HepG2 (cell line): ENCODE data around the gene PPFIA2. TPM values are rescaled to one million over a fixed set of nuclear protein-coding genes. Genes with fewer than 3 reads are reported as not detected.

Experiments used
- ATAC-seq: fragments of 200-7000 bp; cut with Tn5 transposase; 3 replicates; pipeline ENCODE4 v1.9.1; 2020; ENCODE audit warnings: mild to moderate bottlenecking, moderate library complexity
- BruUV-seq: library from RNA; stranded (reverse); fragments of 400-500 nt; replicated peaks from 2 replicates; lab custom pipeline; 2021; lab: Mats Ljungman, UMichigan
- CTCF ChIA-PET: fragments of 300-600 bp; formaldehyde crosslinking; extraction: SDS; loops from one replicate; lab custom pipeline; 2021; ENCODE audit warnings: low total read pairs, inconsistent platforms, low intra/inter-chr PET ratio; lab: Yijun Ruan, JAX
- POLR2A ChIA-PET: fragments of 350-600 bp; sonication (Branson Sonifier 250); formaldehyde crosslinking; loops from one replicate; lab custom pipeline; 2020; ENCODE audit warnings: antibody characterized with exemption, inconsistent platforms; lab: Yijun Ruan, JAX
- DNase-seq: peaks from one replicate; pipeline ENCODE4 v3.0.0-alpha.2; 2015; ENCODE audit warnings: low spot score
- FAIRE-seq: peaks from 3 replicates; lab custom pipeline; 2011; peaks lifted over from hg19 to GRCh38; lab: Jason Lieb, UNC
- H2AFZ ChIP-seq: one replicate; pipeline ENCODE4 v1.6.1; 2011; ENCODE audit warnings: low read length, inconsistent platforms
- H3K27ac ChIP-seq: fragments of 300-600 bp; 3 replicates; pipeline ENCODE4 v1.8.0; 2011; ENCODE audit warnings: mixed run types, mild to moderate bottlenecking, mixed read lengths, low read length, inconsistent platforms; ENCODE audit not compliant: insufficient read depth; ENCODE audit errors: extremely low read length
- H3K27me3 ChIP-seq, 2 experiments: fragments of 200-600 bp in 1 of 2; 2 replicates in 1 of 2; 3 replicates in 1 of 2; pipeline versions ENCODE4 v1.6.0 to v1.8.0; 2011; ENCODE audit warnings: low read length in 2 of 2, mild to moderate bottlenecking in 2 of 2, moderate library complexity in 2 of 2, inconsistent platforms in 1 of 2; ENCODE audit not compliant: insufficient read depth in 2 of 2, control insufficient read depth in 1 of 2
- H3K36me3 ChIP-seq, 2 experiments: fragments of 200-600 bp in 1 of 2; replicated peaks in 1 of 2; 2 replicates in 1 of 2; 3 replicates in 1 of 2; pipeline versions ENCODE4 v1.5.1 to v1.8.0; 2011; ENCODE audit warnings: low read length in 2 of 2, inconsistent platforms in 1 of 2; ENCODE audit not compliant: insufficient read depth in 2 of 2, control insufficient read depth in 1 of 2
- H3K4me1 ChIP-seq: 2 replicates; pipeline ENCODE4 v1.5.1; 2012; ENCODE audit warnings: low read length, inconsistent platforms; ENCODE audit not compliant: insufficient read depth
- H3K4me2 ChIP-seq: 2 replicates; pipeline ENCODE4 v1.6.0; 2011; ENCODE audit warnings: low read depth, low read length, inconsistent platforms
- H3K4me3 ChIP-seq, 3 experiments: fragments of 200-600 bp in 1 of 3; sonication (generic), shearing (Covaris generic) in 1 of 3; replicated peaks in 1 of 3; 2 replicates each; pipeline ENCODE4 v1.5.1; 2011 to 2016; ENCODE audit warnings: low read length in 3 of 3, inconsistent platforms in 2 of 3, low read depth in 2 of 3, mild to moderate bottlenecking in 2 of 3, control low read depth in 1 of 3, mixed read lengths in 1 of 3; ENCODE audit not compliant: insufficient read depth in 1 of 3
- H3K79me2 ChIP-seq: one replicate; pipeline ENCODE4 v1.6.1; 2011; ENCODE audit warnings: low read length, inconsistent platforms; ENCODE audit not compliant: insufficient read depth
- H3K9ac ChIP-seq: 2 replicates; pipeline ENCODE4 v1.6.0; 2011; ENCODE audit warnings: mild to moderate bottlenecking, low read depth, low read length, inconsistent platforms; ENCODE audit not compliant: insufficient read depth
- H3K9me3 ChIP-seq: 2 replicates; pipeline ENCODE4 v1.5.1; 2012; ENCODE audit warnings: mild to moderate bottlenecking, low read length
- H4K20me1 ChIP-seq: 2 replicates; pipeline ENCODE4 v1.6.0; 2011; ENCODE audit warnings: inconsistent platforms, mild to moderate bottlenecking, low read length, moderate library complexity; ENCODE audit not compliant: insufficient read depth
- CREM ChIP-seq, 2 experiments: sonication (generic) in 1 of 2; formaldehyde crosslinking in 1 of 2; IDR thresholded peaks; 2 replicates each; pipeline versions ENCODE4 v1.4.0 to v1.6.1; 2016 to 2020; ENCODE audit warnings: antibody characterized with exemption in 1 of 2, mild to moderate bottlenecking in 1 of 2, missing genetic modification reagents in 1 of 2
- KLF13 ChIP-seq: sonication (generic); formaldehyde crosslinking; IDR thresholded peaks from 2 replicates; pipeline ENCODE4 v1.4.0; 2020; ENCODE audit warnings: mild to moderate bottlenecking, missing genetic modification reagents
- MBNL3 ChIP-seq: fragments of 250-450 bp; sonication (Bioruptor Pico); conservative IDR thresholded peaks from 2 replicates; pipeline ENCODE4 v1.8.0; 2022; ENCODE audit warnings: mild to moderate bottlenecking, inconsistent platforms
- PHF21A ChIP-seq: sonication (generic); formaldehyde crosslinking; IDR thresholded peaks from 2 replicates; pipeline ENCODE4 v1.5.0; 2020; ENCODE audit warnings: mild to moderate bottlenecking, missing genetic modification reagents
- PPARG ChIP-seq: conservative IDR thresholded peaks from 2 replicates; pipeline ENCODE4 v1.6.1; 2016; ENCODE audit warnings: missing biosample characterization, missing genetic modification reagents
- RAD21 ChIP-seq: fragments of 450-650 bp; formaldehyde crosslinking; IDR thresholded peaks from 2 replicates; pipeline ENCODE4 v1.5.0; 2020; ENCODE audit warnings: mild to moderate bottlenecking
- SP5 ChIP-seq: IDR thresholded peaks from 2 replicates; pipeline ENCODE4 v1.6.1; 2016; ENCODE audit warnings: low read depth, borderline replicate concordance
- TEAD3 ChIP-seq: optimal IDR thresholded peaks from 2 replicates; pipeline ENCODE3; 2016; ENCODE audit warnings: borderline replicate concordance
- YEATS2 ChIP-seq: sonication (generic); formaldehyde crosslinking; IDR thresholded peaks from 2 replicates; pipeline ENCODE4 v1.4.0; 2020; ENCODE audit warnings: missing genetic modification reagents, borderline replicate concordance
- YY1 ChIP-seq: IDR thresholded peaks from 2 replicates; pipeline ENCODE4 v1.6.1; 2011; ENCODE audit warnings: low read length, low read depth, moderate library complexity, mild to moderate bottlenecking; ENCODE audit not compliant: insufficient read depth, insufficient replicate concordance
- ZNF264 ChIP-seq: sonication (generic); formaldehyde crosslinking; IDR thresholded peaks from 2 replicates; pipeline ENCODE4 v1.4.0; 2020; ENCODE audit warnings: missing genetic modification reagents
- ZNF430 ChIP-seq: sonication (generic); formaldehyde crosslinking; IDR thresholded peaks from 2 replicates; pipeline ENCODE4 v1.9.0; 2021; ENCODE audit warnings: mild to moderate bottlenecking, missing genetic modification reagents
- WGBS: methylation state at CpG from one replicate; pipeline ENCODE4 v1.1.6; 2017; ENCODE audit warnings: low lambda C conversion rate; 5-methylcytosine and 5-hydroxymethylcytosine counted together
- in situ Hi-C: cut with HindIII; loops from 2 replicates; pipeline ENCODE4 v1.10.0; 2017; ENCODE audit warnings: low pct_unique_long_range_greater_than_20kb; ENCODE audit not compliant: extremely low pct_ligation_motif_present
- intact Hi-C: fragments of 100-400 bp; cut with micrococcal nuclease; formaldehyde crosslinking; loops from one replicate; pipeline ENCODE4 v1.10.0; 2022; ENCODE audit not compliant: unreplicated experiment
- polyA plus RNA-seq, 8 experiments: library from polyadenylated mRNA; depleted of rRNA in 3 of 8; stranded (reverse) in 7 of 8; unstranded in 1 of 8; fragments of >200 nt; fragmentation: Illumina TruSeq in 4 of 8; extraction: Trizol in 4 of 8; gene quantifications; 2 replicates each; pipeline versions ENCODE4 v1.2.1 to v1.2.3, GENCODE V29; 2011 to 2016; ENCODE audit warnings: low read depth in 4 of 8, missing spikeins in 1 of 8, mixed read lengths in 1 of 8; ENCODE audit not compliant: insufficient read depth in 1 of 8
- total RNA-seq, 5 experiments: library from RNA; depleted of rRNA; stranded (reverse); fragments of >200 nt; fragmentation: Illumina TruSeq; extraction: Trizol; gene quantifications; 2 replicates each; pipeline ENCODE4 v1.2.3, GENCODE V29; 2016; ENCODE audit warnings: low read depth in 1 of 5
- TF ChIP-seq, protein P1 (sequence below): sonication (generic); formaldehyde crosslinking; IDR thresholded peaks from 2 replicates; pipeline ENCODE4 v1.5.0; 2020; ENCODE audit warnings: mild to moderate bottlenecking, missing genetic modification reagents
- TF ChIP-seq, protein P2 (sequence below): sonication (generic); formaldehyde crosslinking; IDR thresholded peaks from 2 replicates; pipeline ENCODE4 v1.4.0; 2020; ENCODE audit warnings: mild to moderate bottlenecking, missing genetic modification reagents
- TF ChIP-seq, protein P3 (sequence below): sonication (generic); formaldehyde crosslinking; IDR thresholded peaks from 2 replicates; pipeline ENCODE4 v1.4.0; 2020; ENCODE audit warnings: mild to moderate bottlenecking, missing genetic modification reagents

Gene PPFIA2
- total and polyA plus RNA-seq, 2 of the 13 experiments (the other 11 are each of a cell fraction or from before 2014, with no cell fraction given), result 0.05 TPM; not detected in 1

DNA sequence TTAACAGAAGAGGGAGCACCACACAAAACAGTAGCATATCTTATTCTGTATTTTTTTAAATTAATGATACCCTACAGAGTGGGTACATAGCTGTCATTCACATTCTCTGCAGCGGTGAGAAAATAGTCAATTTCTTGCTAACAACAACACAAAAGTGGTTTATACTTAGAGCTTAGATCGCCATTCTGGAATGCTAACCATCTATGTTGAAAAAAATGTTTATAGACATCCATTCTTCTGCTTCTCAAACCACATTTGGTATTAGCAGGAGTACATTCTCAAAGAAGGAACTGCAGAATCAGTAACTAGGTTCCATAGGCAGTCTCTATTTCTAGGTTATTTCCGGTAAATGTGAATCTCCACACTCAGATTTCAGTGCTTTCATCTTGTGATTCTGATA is 185.9 kb downstream of the PPFIA2 start (continued):
- TF ChIP-seq, protein P1, sequence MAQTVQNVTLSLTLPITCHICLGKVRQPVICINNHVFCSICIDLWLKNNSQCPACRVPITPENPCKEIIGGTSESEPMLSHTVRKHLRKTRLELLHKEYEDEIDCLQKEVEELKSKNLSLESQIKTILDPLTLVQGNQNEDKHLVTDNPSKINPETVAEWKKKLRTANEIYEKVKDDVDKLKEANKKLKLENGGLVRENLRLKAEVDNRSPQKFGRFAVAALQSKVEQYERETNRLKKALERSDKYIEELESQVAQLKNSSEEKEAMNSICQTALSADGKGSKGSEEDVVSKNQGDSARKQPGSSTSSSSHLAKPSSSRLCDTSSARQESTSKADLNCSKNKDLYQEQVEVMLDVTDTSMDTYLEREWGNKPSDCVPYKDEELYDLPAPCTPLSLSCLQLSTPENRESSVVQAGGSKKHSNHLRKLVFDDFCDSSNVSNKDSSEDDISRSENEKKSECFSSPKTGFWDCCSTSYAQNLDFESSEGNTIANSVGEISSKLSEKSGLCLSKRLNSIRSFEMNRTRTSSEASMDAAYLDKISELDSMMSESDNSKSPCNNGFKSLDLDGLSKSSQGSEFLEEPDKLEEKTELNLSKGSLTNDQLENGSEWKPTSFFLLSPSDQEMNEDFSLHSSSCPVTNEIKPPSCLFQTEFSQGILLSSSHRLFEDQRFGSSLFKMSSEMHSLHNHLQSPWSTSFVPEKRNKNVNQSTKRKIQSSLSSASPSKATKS (CRISPR knock-in tag), result no peak
- no peak for TF ChIP-seq RAD21 (CRISPR knock-in tag)
- TF ChIP-seq, all 625 proteins: peak for 0

DNA sequence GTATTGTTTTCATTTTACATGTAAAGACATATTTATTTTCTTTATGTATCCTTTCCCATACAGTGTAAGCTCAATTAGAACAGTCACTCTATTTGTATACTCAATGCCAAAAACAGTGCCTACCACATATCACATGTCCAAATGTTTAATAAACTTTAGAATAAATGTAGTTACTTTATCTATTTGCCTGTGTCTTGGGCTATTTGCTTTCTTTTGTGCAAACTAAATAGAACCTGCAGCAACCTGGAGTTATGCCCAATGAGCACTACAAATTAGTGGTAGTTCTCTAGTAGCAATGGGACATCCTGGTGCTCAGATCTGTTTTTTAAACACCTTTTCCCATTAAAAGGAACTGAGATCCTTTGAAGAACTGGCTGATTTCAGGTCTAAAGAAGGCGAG is 186.7 kb downstream of the PPFIA2 start:
- Histone ChIP-seq H3K4me2 (no peak overlapping the region), H3K27ac (no peak overlapping the region), H3K9me3 (no peaks in the 10 kb centered on the region), H2AFZ (no peak overlapping the region), H3K4me3 (no peak overlapping the region), H3K9ac (no peak overlapping the region), H3K4me1 (no peaks in the 10 kb centered on the region), H3K79me2 (no peaks in the 10 kb centered on the region), H3K27me3 (no peaks in the 10 kb centered on the region), H4K20me1 (no peaks in the 10 kb centered on the region), H3K36me3 (no peaks in the 10 kb centered on the region)
- WGBS, result 0% methylated on average over 1 of the region's 1 CpG
- CTCF ChIA-PET, result no interaction called here
- POLR2A ChIA-PET, result no interaction called here
- FAIRE-seq (no peak), DNase-seq (no peak), ATAC-seq (no peak)
- in situ Hi-C loops (no loop called here), intact Hi-C loops (no loop called here)
- TF ChIP-seq TEAD3 (CRISPR knock-in tag), result no peak
- no peak for TF ChIP-seq YEATS2
- TF ChIP-seq, protein P2, sequence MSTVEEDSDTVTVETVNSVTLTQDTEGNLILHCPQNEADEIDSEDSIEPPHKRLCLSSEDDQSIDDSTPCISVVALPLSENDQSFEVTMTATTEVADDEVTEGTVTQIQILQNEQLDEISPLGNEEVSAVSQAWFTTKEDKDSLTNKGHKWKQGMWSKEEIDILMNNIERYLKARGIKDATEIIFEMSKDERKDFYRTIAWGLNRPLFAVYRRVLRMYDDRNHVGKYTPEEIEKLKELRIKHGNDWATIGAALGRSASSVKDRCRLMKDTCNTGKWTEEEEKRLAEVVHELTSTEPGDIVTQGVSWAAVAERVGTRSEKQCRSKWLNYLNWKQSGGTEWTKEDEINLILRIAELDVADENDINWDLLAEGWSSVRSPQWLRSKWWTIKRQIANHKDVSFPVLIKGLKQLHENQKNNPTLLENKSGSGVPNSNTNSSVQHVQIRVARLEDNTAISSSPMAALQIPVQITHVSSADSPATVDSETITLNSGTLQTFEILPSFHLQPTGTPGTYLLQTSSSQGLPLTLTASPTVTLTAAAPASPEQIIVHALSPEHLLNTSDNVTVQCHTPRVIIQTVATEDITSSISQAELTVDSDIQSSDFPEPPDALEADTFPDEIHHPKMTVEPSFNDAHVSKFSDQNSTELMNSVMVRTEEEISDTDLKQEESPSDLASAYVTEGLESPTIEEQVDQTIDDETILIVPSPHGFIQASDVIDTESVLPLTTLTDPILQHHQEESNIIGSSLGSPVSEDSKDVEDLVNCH, result no peak
- TF ChIP-seq ZNF430 (CRISPR knock-in tag), result no peak
- no peak for TF ChIP-seq PPARG (CRISPR knock-in tag)
- TF ChIP-seq KLF13 (CRISPR knock-in tag), result no peak
- TF ChIP-seq ZNF264 (CRISPR knock-in tag), result no peak
- TF ChIP-seq YY1, result no peak
- TF ChIP-seq, protein P3, sequence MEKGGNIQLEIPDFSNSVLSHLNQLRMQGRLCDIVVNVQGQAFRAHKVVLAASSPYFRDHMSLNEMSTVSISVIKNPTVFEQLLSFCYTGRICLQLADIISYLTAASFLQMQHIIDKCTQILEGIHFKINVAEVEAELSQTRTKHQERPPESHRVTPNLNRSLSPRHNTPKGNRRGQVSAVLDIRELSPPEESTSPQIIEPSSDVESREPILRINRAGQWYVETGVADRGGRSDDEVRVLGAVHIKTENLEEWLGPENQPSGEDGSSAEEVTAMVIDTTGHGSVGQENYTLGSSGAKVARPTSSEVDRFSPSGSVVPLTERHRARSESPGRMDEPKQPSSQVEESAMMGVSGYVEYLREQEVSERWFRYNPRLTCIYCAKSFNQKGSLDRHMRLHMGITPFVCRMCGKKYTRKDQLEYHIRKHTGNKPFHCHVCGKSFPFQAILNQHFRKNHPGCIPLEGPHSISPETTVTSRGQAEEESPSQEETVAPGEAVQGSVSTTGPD (CRISPR knock-in tag), result no peak
- TF ChIP-seq PHF21A, result no peak
- TF ChIP-seq MBNL3 (CRISPR knock-in tag), result no peak
- TF ChIP-seq SP5 (CRISPR knock-in tag), result no peak
- TF ChIP-seq CREM (IDR thresholded peaks at IDR 0.05), result no peak
- TF ChIP-seq CREM (CRISPR knock-in tag; IDR thresholded peaks at IDR 0.05), result no peak
- no TSS peak for BruUV-seq
